SW480 (cell line): ENCODE results near the gene GALNTL6.

Experiments
- DNase-seq: peaks from one replicate; pipeline ENCODE4 v3.0.0-alpha.2; 2016; ENCODE audit warnings: low spot score

Gene GALNTL6

GRCh38 chr4:171889681-171890080 lies 76.5 kb downstream of the GALNTL6 start:
- DNase-seq = no peak

DNA sequence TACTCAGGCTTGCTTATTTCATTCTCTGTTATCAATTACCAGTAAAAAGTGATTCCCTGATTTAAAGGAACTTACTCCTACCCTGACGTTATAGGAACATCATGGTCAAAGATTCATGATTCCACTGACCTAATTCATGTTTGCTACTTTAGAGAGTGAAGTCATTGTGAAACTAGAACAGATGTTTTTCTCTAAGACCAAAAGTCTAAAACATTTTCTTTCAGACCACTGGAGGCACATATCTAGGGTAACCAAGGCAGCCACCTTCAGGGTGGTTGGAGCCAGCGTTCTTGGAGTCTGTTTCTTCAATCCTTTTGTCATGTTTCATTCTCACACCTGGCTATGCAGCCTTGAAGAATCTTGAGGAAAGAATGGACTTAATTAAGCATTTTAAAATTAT lies 77.8 kb downstream of the GALNTL6 start:
- DNase-seq = no peak

DNA sequence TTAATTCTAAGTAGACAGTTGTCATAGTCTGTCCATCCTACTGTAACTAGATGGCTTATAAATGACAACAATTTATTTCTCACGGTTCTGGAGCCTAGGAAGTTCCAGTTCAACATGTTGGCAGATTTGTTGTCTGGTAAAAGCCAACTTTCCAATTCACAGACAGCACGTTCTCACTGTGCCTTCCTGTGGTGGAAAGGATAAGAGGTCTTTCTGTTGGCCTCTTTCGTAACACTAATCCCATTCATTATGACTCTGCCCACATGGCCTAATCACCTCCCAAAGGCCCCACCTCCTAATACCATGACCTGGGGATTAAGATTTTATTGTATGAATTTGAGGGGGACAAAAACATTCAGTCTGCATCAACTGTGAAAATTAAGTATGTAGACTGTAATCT lies 83.2 kb downstream of the GALNTL6 start:
- DNase-seq = no peak

- no peak for DNase-seq
Observed at GRCh38 chr4:171919314-171919713, 106.1 kb downstream of the GALNTL6 start.

GRCh38 chr4:171920901-171921300 lies 107.7 kb downstream of the GALNTL6 start:
- DNase-seq = no peak

DNA sequence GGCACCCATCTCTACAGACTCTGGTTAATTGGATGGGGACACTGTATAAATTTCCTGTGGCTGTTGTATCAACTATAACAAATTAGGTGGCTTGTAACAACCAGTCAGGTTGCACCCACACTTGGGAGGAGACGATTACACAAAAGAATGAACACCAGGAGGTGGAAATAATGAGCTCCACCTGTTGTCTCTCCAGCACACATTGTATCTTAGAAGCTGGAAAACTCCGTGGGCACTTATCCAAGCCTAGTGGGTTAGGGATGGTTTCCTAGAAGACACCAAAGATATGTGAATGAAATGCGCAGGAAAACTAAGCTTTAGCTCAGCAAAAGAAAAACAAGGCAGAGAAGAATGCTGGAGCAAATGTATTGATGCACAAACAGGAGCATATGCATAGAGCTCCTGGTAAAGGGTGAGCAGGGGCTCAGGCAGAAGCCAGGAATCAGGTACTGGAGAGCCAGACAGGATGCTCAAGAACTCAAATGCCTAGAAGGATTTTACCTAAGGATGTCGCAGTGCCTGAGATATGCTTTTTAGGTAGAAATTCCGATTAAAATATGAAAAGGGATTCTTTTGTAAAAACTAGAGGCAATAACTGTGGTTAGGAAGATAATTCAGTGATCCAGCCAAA lies 111.7 kb downstream of the GALNTL6 start:
- DNase-seq = no peak

- DNase-seq = no peak
Observed at GRCh38 chr4:171928336-171928735, 115.1 kb downstream of the GALNTL6 start.

- DNase-seq = no peak
Observed at GRCh38 chr4:171929477-171929876, 116.3 kb downstream of the GALNTL6 start.

- no peak for DNase-seq
Observed at GRCh38 chr4:171929907-171930306, 116.7 kb downstream of the GALNTL6 start.

GRCh38 chr4:171932238-171932637 lies 119.0 kb downstream of the GALNTL6 start:
- no peak for DNase-seq

- no peak for DNase-seq
Observed at GRCh38 chr4:171940656-171941055, 127.5 kb downstream of the GALNTL6 start.

DNA sequence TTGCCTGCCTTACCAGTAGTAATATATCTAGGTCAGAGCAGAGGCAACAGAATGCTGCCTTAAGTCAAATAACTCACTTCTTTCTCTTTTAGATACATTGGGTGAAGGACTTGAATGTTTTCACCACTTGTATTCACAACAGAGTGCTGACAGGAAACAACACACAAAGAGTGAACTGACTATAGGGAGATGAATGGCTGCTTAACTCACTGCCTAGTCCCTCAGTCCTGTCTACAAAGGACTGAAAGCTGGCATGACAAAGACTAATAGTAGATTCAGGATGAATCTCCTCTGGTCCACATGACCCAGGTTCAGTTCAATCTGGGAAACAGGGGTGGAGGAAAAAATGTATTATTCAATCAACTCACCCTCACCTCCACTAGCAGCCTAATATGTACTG lies 134.2 kb downstream of the GALNTL6 start:
- no peak for DNase-seq

- DNase-seq = no peak
Observed at GRCh38 chr4:171948038-171948437, 134.8 kb downstream of the GALNTL6 start.

GRCh38 chr4:171954650-171955049 lies 141.4 kb downstream of the GALNTL6 start:
- no peak for DNase-seq

- DNase-seq = no peak
Observed at GRCh38 chr4:171956678-171957077, 143.5 kb downstream of the GALNTL6 start.

- DNase-seq = no peak
Observed at GRCh38 chr4:171962110-171962509, 148.9 kb downstream of the GALNTL6 start.

DNA sequence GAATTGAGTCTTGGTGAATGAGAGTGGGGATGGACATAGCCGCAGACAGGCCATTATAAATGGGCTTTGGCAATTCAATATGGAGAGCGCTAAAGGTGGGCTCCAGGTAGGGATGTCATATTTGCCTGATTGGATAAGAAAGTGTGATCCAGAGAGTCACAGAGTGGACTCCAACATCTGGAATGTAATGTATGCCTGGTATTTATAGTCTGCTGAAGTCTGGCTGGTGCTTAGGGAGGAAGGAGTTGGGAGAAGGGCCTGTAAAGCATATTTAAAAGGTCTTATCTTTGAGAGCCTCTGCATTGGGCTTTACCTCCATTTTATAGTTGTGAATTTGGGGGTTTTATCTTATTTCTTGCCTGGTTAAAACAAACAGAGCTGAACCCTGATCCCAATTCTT lies 153.2 kb downstream of the GALNTL6 start:
- DNase-seq = no peak

DNA sequence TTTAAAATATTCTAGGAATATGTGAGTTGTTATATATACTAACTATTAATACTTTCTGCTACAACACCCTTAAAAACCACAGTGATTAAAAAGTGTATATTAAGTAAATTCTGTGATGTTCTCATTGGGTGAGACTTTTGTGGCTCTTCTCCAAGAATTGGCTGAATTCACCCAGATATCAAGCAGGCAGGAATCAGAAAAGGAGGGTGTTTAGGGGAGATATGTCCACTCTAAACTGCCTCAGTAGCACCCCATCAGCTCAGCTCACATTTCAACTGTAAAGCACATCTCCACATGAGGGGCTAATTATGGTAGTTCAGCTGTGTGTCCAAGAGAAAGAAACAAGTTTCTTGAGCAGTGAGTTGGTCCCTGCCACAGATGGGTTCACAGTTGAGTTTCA lies 165.0 kb downstream of the GALNTL6 start:
- no peak for DNase-seq

DNA sequence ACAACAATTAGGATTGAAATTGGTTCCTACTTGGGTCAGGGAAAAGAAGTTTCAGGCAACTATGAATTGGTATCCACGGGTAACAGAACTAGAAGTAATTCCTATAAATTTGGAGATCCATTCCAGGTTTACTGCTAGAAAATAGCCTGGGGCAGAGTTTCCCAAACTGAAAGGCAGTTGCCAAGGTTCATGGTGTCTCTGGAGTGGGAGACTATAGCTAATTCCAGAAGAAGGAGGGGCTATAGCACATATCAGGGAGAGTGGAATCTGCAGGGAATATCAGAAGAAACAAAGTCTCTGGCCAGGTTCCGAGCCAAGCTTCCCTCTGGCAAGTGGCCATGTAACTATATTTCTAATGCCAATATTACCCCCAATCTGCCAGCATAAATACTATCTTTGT lies 166.3 kb downstream of the GALNTL6 start:
- DNase-seq = no peak

DNA sequence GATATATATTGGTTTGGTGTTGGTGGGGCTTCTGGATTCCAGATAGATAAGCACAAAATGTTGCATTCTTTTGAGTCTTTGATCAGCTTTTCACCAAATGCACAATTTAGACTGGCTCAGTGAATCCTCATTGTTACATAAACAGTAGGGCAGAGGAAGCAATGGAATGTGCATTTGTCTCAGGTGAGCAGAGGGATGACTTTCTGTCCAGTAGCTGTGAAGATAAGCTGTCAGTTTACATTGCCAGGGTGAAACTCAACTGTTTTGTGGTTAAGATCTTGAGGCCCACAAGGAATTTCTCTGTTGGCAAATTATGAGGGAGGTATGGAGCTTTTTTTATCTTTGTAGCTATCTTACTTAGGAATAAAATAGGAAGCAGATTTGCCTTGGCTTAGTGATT lies 168.0 kb downstream of the GALNTL6 start:
- no peak for DNase-seq

DNA sequence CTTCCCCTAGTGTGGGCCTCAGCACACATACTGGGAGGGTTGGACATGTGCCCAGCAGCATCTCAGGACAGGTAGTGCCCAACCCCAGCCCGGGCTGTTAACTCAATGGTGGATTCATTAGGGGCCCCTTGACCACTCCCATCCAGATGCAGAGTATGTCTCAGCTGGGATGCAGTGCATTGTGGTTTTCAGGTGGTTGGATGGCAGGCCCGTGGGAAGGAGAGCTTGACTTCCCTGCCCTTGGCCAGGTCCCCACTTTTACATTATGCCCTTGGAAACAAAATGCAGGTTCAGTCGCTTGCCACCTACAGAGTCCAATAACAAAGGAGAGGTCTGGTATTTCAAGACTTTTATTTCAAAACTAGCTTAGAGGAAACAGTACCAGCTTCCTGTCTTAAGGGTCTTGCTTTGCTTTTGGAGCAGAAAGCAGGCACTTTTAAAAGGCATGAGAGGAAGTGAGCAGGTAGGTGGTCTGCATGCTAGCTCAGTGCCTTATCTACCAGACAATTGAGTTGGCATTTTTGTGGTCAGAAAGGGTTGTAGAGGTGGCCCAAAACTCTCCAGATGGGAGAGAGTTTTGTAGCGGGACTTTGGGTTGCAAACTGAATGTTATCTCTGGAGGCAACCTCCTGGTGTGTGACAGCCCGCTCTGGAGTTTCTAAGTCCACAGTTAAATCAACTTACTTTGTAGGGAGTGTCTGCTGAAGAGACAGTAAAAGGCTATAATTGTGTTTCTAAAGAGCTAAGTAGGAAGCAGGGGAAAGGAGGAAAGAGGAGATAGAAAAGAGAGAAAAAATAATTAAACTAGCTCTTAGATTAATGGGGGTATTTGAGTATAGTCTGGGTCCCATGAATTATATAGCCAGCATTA lies 171.0 kb downstream of the GALNTL6 start:
- no peak for DNase-seq

DNA sequence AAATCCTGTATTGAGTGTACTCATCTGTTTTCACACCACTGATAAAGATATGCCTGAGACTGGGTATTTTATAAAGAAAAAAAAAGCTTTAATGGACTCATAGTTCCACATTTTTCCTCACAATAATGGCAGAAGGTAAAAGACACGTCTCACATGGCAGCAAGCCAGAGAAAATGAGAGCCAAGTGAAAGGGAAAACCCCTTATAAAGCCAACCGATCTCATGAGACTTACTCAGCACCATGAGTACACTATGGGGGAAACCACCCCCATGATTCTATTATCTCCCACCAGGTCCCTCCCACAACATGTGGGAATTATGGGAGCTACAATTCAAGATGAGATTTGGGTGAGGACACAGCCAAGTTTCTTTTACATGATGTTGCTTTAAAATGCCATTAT lies 171.9 kb downstream of the GALNTL6 start:
- no peak for DNase-seq

GRCh38 chr4:171993247-171993646 lies 180.0 kb downstream of the GALNTL6 start:
- no peak for DNase-seq

DNA sequence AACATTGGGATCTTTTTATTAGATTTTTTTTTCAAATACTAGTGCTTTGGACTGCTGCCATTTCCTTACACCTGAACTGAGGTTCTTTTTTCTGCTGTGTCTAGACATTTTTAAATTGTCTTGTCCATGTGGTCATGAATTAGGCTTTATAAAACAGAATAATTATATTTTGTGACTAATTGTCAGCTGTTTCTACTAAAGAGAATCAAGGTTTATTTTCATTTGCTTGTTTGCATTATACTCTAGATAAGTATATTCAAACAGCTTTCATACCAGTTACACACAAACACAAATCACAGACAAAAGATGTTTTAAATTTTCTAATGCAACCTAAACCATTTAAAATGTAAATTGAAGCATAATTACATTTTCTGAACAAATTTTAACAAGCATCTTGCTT lies 194.7 kb downstream of the GALNTL6 start:
- DNase-seq = no peak
